K562 (cell line): ENCODE data around the gene AP4S1. TPM values are rescaled to one million over a fixed set of nuclear protein-coding genes. Genes with fewer than 3 reads are reported as not detected.

Experiments
- BCL6 ChIP-seq: fragments of 250-450 bp; sonication (Bioruptor Pico); IDR thresholded peaks from 2 replicates; pipeline ENCODE4 v1.4.0; 2020
- BHLHE40 ChIP-seq: IDR thresholded peaks from 2 replicates; pipeline ENCODE4 v1.6.1; 2011; ENCODE audit warnings: low read length, improper control_type of control experiment
- CBFA2T3 ChIP-seq: fragments of 450-650 bp; IDR thresholded peaks from 2 replicates; pipeline ENCODE4 v1.6.1; 2017
- CBX3 ChIP-seq, 2 experiments: IDR thresholded peaks; 1 replicate in 1 of 2; 2 replicates in 1 of 2; pipeline ENCODE4 v1.6.1; 2012; ENCODE audit warnings: inconsistent platforms in 2 of 2, low read length in 2 of 2, borderline replicate concordance in 1 of 2, control low read depth in 1 of 2
- CXXC5 ChIP-seq: fragments of 250-450 bp; sonication (Bioruptor Pico); IDR thresholded peaks from 2 replicates; pipeline ENCODE4 v1.8.0; 2022; ENCODE audit warnings: inconsistent platforms, mild to moderate bottlenecking, moderate library complexity
- FOXM1 ChIP-seq, 2 experiments: fragments of 450-650 bp in 1 of 2; sonication (generic) in 1 of 2; formaldehyde crosslinking in 1 of 2; IDR thresholded peaks; 2 replicates each; pipeline versions ENCODE4 v1.6.1 to v1.9.0; 2017 to 2022; ENCODE audit warnings: low read depth in 2 of 2, mild to moderate bottlenecking in 2 of 2, missing genetic modification reagents in 1 of 2, moderate library complexity in 1 of 2
- HLTF ChIP-seq: fragments of 450-650 bp; IDR thresholded peaks from 2 replicates; pipeline ENCODE4 v1.6.1; 2016
- L3MBTL2 ChIP-seq: fragments of 450-650 bp; IDR thresholded peaks from 2 replicates; pipeline ENCODE4 v1.6.1; 2016; ENCODE audit warnings: mild to moderate bottlenecking, moderate library complexity
- MTA3 ChIP-seq: fragments of 450-650 bp; formaldehyde crosslinking; IDR thresholded peaks from 2 replicates; pipeline ENCODE4 v1.6.1; 2017; ENCODE audit warnings: mild to moderate bottlenecking, borderline replicate concordance
- NUFIP1 ChIP-seq: fragments of 450-650 bp; IDR thresholded peaks from 2 replicates; pipeline ENCODE4 v1.6.1; 2018; ENCODE audit not compliant: partially characterized antibody
- PHF20 ChIP-seq: fragments of 450-650 bp; IDR thresholded peaks from 2 replicates; pipeline ENCODE4 v1.6.1; 2018; ENCODE audit not compliant: partially characterized antibody
- PHF21A ChIP-seq: fragments of 450-650 bp; IDR thresholded peaks from 2 replicates; pipeline ENCODE4 v1.6.1; 2017; ENCODE audit warnings: low read depth, borderline replicate concordance
- SNIP1 ChIP-seq: fragments of 450-650 bp; IDR thresholded peaks from 2 replicates; pipeline ENCODE4 v1.7.1; 2017; ENCODE audit warnings: low read depth, mild to moderate bottlenecking
- TRIM25 ChIP-seq: fragments of 450-650 bp; IDR thresholded peaks from 2 replicates; pipeline ENCODE4 v1.7.0; 2016; ENCODE audit warnings: borderline replicate concordance
- ZNF175 ChIP-seq: fragments of 200-800 bp; sonication (Bioruptor generic); IDR thresholded peaks from 2 replicates; pipeline ENCODE4 v1.6.1; 2016; ENCODE audit warnings: low read depth, mild to moderate bottlenecking, missing genetic modification characterization, missing compliant biosample characterization
- ZNF518B ChIP-seq: fragments of 250-450 bp; sonication (Bioruptor Pico); IDR thresholded peaks from 2 replicates; pipeline ENCODE4 v1.5.0; 2021; ENCODE audit warnings: mild to moderate bottlenecking, moderate library complexity
- polyA plus RNA-seq, 8 experiments: library from polyadenylated mRNA; depleted of rRNA in 4 of 8; stranded (reverse) in 5 of 8; unstranded in 3 of 8; fragments of >200 nt; fragmentation: Nextera tagmentation in 2 of 8; fragmentation: Illumina TruSeq in 1 of 8; extraction: Ambion mirVana in 2 of 8; extraction: Trizol in 1 of 8; gene quantifications; 2 replicates each; pipeline versions ENCODE4 v1.2.1 to v1.2.3, GENCODE V29; 2011 to 2014; ENCODE audit warnings: inconsistent platforms in 1 of 8, missing spikeins in 1 of 8
- total RNA-seq, 7 experiments: library from RNA; depleted of rRNA in 6 of 7; stranded (reverse); fragments of >200 nt in 6 of 7; fragmentation: Illumina TruSeq in 2 of 7; extraction: Trizol in 2 of 7; gene quantifications; 2 replicates each; pipeline versions ENCODE4 v1.2.1 to v1.2.3, GENCODE V29; 2011 to 2021; ENCODE audit warnings: low replicate concordance in 1 of 7
- TF ChIP-seq, protein P1 (sequence below): sonication (generic); formaldehyde crosslinking; IDR thresholded peaks from 2 replicates; pipeline ENCODE4 v1.8.1; 2023; ENCODE audit warnings: mild to moderate bottlenecking, missing genetic modification reagents
- TF ChIP-seq, protein P2 (sequence below): fragments of 150-350 bp; conservative IDR thresholded peaks from 2 replicates; pipeline ENCODE4 v1.6.1; 2014; ENCODE audit warnings: low read length

The AP4S1 gene
- total and polyA plus RNA-seq, 9 of the 15 experiments (the other 6 are each of a cell fraction or from before 2014, with no cell fraction given), result 3.7 to 7.8 (median 5.9) TPM

GRCh38 chr14:31038521-31039166, 13.2 kb downstream of the AP4S1 start (continued):
- TF ChIP-seq FOXM1 (IDR thresholded peaks at IDR 0.05; ENCODE audit: low read depth), result 0 out of 2 replicates have a peak, but pooled peaks have one; percentile 23
- TF ChIP-seq FOXM1 (CRISPR knock-in tag; IDR thresholded peaks at IDR 0.05; ENCODE audit: low read depth), result no peak
- peak; percentile 89 for TF ChIP-seq CBFA2T3
- TF ChIP-seq ZNF175, result no peak
- TF ChIP-seq, protein P1, sequence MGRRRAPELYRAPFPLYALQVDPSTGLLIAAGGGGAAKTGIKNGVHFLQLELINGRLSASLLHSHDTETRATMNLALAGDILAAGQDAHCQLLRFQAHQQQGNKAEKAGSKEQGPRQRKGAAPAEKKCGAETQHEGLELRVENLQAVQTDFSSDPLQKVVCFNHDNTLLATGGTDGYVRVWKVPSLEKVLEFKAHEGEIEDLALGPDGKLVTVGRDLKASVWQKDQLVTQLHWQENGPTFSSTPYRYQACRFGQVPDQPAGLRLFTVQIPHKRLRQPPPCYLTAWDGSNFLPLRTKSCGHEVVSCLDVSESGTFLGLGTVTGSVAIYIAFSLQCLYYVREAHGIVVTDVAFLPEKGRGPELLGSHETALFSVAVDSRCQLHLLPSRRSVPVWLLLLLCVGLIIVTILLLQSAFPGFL (CRISPR knock-in tag), result no peak
- peak; percentile 45; the same call in 1 of the 2 replicates for TF ChIP-seq BHLHE40
- TF ChIP-seq SNIP1, result no peak
- TF ChIP-seq NUFIP1, result no peak
- TF ChIP-seq PHF21A, result no peak
- TF ChIP-seq ZNF518B (CRISPR knock-in tag), result no peak
- no peak for TF ChIP-seq BCL6 (CRISPR knock-in tag)
- no peak for TF ChIP-seq CBX3 (IDR thresholded peaks at IDR 0.05; ENCODE audit: borderline replicate concordance in 1 of 2, low read length in 2 of 2)
- TF ChIP-seq MTA3, result no peak
- TF ChIP-seq, protein P2, sequence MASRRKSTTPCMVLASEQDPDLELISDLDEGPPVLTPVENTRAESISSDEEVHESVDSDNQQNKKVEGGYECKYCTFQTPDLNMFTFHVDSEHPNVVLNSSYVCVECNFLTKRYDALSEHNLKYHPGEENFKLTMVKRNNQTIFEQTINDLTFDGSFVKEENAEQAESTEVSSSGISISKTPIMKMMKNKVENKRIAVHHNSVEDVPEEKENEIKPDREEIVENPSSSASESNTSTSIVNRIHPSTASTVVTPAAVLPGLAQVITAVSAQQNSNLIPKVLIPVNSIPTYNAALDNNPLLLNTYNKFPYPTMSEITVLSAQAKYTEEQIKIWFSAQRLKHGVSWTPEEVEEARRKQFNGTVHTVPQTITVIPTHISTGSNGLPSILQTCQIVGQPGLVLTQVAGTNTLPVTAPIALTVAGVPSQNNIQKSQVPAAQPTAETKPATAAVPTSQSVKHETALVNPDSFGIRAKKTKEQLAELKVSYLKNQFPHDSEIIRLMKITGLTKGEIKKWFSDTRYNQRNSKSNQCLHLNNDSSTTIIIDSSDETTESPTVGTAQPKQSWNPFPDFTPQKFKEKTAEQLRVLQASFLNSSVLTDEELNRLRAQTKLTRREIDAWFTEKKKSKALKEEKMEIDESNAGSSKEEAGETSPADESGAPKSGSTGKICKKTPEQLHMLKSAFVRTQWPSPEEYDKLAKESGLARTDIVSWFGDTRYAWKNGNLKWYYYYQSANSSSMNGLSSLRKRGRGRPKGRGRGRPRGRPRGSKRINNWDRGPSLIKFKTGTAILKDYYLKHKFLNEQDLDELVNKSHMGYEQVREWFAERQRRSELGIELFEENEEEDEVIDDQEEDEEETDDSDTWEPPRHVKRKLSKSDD, result no peak
- no peak for TF ChIP-seq PHF20
- TF ChIP-seq TRIM25, result no peak
- TF ChIP-seq L3MBTL2, result no peak
- TF ChIP-seq HLTF, result peak; percentile 66; the same call in 1 of the 2 replicates
- TF ChIP-seq CXXC5, result 0 out of 2 replicates have a peak, but pooled peaks have one; percentile 21
